Thymus (tissue), 11 donors: ENCODE results near the gene KCNG2. TPM values are rescaled to one million over a fixed set of nuclear protein-coding genes. Genes with fewer than 3 reads are reported as not detected.
"Not testable (repeated sequence)": the region's sequence is repeated elsewhere in the genome, so short reads cannot be mapped to it uniquely, and the experiment has no call there.

Experiments used
- DNase-seq, 9 donors: peaks; one replicate each; pipeline ENCODE4 v3.0.0-alpha.2; 2013; ENCODE audit warnings: low spot score in 9 of 9, low read depth in 6 of 9, missing footprints in 1 of 9
- H3K27ac ChIP-seq, 2 donors: one replicate each; pipeline ENCODE4 v1.5.1; 2013; ENCODE audit warnings: control low read depth in 1 of 2, low read depth in 1 of 2, low read length in 1 of 2, mild to moderate bottlenecking in 1 of 2, moderate library complexity in 1 of 2
- H3K27me3 ChIP-seq, 2 donors: one replicate each; pipeline ENCODE4 v1.5.1; 2013; ENCODE audit warnings: low read length in 1 of 2; ENCODE audit not compliant: control insufficient read depth in 2 of 2, insufficient read depth in 1 of 2
- H3K36me3 ChIP-seq, 2 donors: one replicate each; pipeline ENCODE4 v1.5.1; 2013; ENCODE audit warnings: low read length in 1 of 2, mild to moderate bottlenecking in 1 of 2, moderate library complexity in 1 of 2; ENCODE audit not compliant: control insufficient read depth in 2 of 2, insufficient read depth in 2 of 2
- H3K4me1 ChIP-seq, 2 donors: one replicate each; pipeline ENCODE4 v1.5.1; 2013; ENCODE audit warnings: low read length in 2 of 2; ENCODE audit not compliant: control insufficient read depth in 2 of 2, insufficient read depth in 2 of 2
- H3K4me3 ChIP-seq, 2 donors: one replicate each; pipeline ENCODE4 v1.5.1; 2013; ENCODE audit warnings: low read length in 2 of 2, control low read depth in 1 of 2, mild to moderate bottlenecking in 1 of 2
- H3K9me3 ChIP-seq, 2 donors: one replicate each; pipeline ENCODE4 v1.5.1; 2013; ENCODE audit warnings: low read length in 1 of 2, mild to moderate bottlenecking in 1 of 2; ENCODE audit not compliant: control insufficient read depth in 2 of 2, insufficient read depth in 1 of 2
- WGBS: extraction: QIAGEN DNeasy Blood & Tissue Kit; methylation state at CpG from one replicate; pipeline ENCODE4 v1.1.7; 2013; 5-methylcytosine and 5-hydroxymethylcytosine counted together
- polyA plus RNA-seq: library from polyadenylated mRNA; stranded (reverse); fragments of 200-250 nt; gene quantifications from one replicate; pipeline ENCODE4 v1.2.3, GENCODE V29; 2013
- total RNA-seq: library from RNA; stranded (reverse); fragments of 120-200 nt; gene quantifications from one replicate; pipeline ENCODE4 v1.2.4, GENCODE V29; 2013
- donor health status: healthy.

The KCNG2 gene
- total and polyA plus RNA-seq, 2 donors, result 0.14 to 0.19 TPM

DNA sequence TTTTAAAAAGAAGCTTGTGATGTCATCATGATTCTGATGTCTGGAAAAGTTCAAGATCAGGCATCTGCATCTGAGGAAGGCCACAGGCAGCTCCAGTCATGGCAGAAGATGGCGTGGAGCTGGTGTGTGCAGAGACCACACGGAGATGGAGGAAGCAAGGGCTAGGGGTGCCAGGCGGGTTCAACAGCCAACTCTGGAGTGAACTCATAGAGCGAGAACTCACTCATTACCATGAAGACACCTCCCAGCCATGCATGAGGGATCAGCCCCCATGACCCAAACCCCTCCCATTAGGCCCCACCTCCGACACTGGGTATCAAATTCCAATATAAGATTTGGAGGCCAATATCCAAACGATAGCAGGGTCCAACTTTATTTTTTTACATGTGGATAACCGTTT, 61.6 kb downstream of the KCNG2 start:
- Histone ChIP-seq H3K27me3 (peaks cover 0 to 3% of the 10 kb centered on the region in 2 donors), H3K4me1 (no peaks in the 10 kb centered on the region), H3K36me3 (no peaks in the 10 kb centered on the region), H3K4me3 (no peak overlapping the region), H3K9me3 (peaks cover 0 to 13% of the 10 kb centered on the region in 2 donors), H3K27ac (no peak overlapping the region)
- 90% methylated on average over 7 of the region's 7 CpGs for WGBS
- no peak for DNase-seq

GRCh38 chr18:79861687-79862086, 63.9 kb downstream of the KCNG2 start:
- Histone ChIP-seq H3K4me3 (no peak overlapping the region), H3K27me3 (peaks cover 0 to 3% of the 10 kb centered on the region in 2 donors), H3K4me1 (no peaks in the 10 kb centered on the region), H3K27ac (no peak overlapping the region), H3K36me3 (no peaks in the 10 kb centered on the region), H3K9me3 (peaks cover 0 to 13% of the 10 kb centered on the region in 2 donors)
- no peak for DNase-seq
- WGBS, result 90% methylated on average over 2 of the region's 2 CpGs

DNA sequence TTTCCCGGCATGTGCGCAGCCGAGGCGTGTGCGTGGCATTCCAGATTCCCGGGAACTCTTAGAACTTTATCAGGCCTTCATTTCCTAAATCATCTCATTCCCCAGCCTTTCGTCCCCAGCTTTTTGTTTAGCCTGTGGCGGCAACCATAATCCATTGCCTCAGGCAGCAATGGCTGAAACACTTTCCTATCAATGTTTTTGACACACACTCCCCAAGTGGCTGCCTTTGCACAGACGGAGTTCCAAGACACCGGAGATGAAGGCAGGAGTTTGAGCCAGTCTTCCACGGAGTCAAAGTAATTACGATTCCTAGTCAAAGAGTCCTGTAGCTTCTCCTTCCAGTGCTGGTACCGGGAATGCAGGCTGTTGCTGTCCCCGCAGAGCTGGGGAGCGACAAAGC, 64.8 kb downstream of the KCNG2 start:
- no peaks in the 10 kb centered on the region for H3K4me1 ChIP-seq
- WGBS, result 97% methylated on average over 15 of the region's 15 CpGs

DNA sequence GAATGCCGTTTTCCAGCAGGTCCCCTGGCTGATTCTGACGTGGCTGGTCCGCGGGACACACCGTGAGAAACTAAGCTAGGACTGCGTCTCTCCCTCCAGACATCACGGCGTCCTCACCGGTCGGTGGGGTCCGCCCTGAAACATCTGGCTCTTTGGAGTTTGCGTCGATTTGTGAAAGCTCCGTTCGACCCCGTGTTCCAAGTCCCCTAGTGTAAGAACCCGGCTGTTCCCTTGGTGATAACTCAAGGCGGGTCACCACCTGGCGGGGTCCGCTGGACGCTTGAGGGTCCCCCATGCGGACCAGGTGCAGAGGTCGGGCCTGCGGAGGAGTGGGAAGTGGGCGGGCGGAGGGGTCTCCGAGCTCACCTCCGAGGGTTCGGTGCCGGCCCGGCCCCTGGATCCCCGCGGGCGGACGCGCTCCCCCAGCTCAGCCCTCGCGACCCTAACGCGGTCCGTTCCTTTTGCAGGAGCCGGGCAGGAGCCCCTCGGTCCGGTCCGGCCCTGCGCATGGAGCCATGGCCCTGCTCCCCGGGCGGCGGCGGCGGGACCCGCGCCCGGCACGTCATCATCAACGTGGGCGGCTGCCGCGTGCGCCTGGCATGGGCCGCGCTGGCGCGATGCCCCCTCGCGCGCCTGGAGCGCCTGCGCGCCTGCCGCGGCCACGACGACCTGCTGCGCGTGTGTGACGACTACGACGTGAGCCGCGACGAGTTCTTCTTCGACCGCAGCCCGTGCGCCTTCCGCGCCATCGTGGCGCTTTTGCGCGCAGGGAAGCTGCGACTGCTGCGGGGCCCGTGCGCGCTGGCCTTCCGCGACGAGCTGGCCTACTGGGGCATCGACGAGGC, 65.6 kb downstream of the KCNG2 start:
- peaks cover 0 to 3% of the 10 kb centered on the region in 2 donors for H3K27me3 ChIP-seq
- no peak overlapping the region for H3K27ac ChIP-seq
- DNase-seq, result no peak
- H3K9me3 ChIP-seq, result peaks cover 0 to 13% of the 10 kb centered on the region in 2 donors
- no peaks in the 10 kb centered on the region for H3K36me3 ChIP-seq
- H3K4me1 ChIP-seq, result no peaks in the 10 kb centered on the region
- H3K4me3 ChIP-seq, result no peak overlapping the region
- WGBS, result 82% methylated on average over 102 of the region's 102 CpGs

More for the DNA sequence above, 64.8 kb downstream of the KCNG2 start:
- Histone ChIP-seq H3K4me3 (no peak overlapping the region), H3K27ac (no peak overlapping the region), H3K27me3 (peaks cover 0 to 3% of the 10 kb centered on the region in 2 donors), H3K9me3 (peaks cover 0 to 13% of the 10 kb centered on the region in 2 donors), H3K36me3 (no peaks in the 10 kb centered on the region)
- DNase-seq, result no peak

GRCh38 chr18:79864006-79864725, 66.4 kb downstream of the KCNG2 start:
- no peak for DNase-seq

GRCh38 chr18:79864955-79865354, 67.2 kb downstream of the KCNG2 start:
- H3K27me3 ChIP-seq, DNase-seq, H3K27ac ChIP-seq, H3K4me3 ChIP-seq, H3K36me3 ChIP-seq, H3K4me1 ChIP-seq: not testable (repeated sequence)
- peaks cover 0 to 13% of the 10 kb centered on the region in 2 donors for H3K9me3 ChIP-seq
- 93% methylated on average over 4 of the region's 4 CpGs for WGBS

More at GRCh38 chr18:79864006-79864725, 66.4 kb downstream of the KCNG2 start:
- H3K36me3 ChIP-seq, result no peaks in the 10 kb centered on the region
- H3K27ac ChIP-seq, result no peak overlapping the region
- peaks cover 0 to 3% of the 10 kb centered on the region in 2 donors for H3K27me3 ChIP-seq
- no peak overlapping the region for H3K4me3 ChIP-seq
- no peaks in the 10 kb centered on the region for H3K4me1 ChIP-seq
- peaks cover 0 to 13% of the 10 kb centered on the region in 2 donors for H3K9me3 ChIP-seq
- WGBS, result 87% methylated on average over 74 of the region's 74 CpGs

DNA sequence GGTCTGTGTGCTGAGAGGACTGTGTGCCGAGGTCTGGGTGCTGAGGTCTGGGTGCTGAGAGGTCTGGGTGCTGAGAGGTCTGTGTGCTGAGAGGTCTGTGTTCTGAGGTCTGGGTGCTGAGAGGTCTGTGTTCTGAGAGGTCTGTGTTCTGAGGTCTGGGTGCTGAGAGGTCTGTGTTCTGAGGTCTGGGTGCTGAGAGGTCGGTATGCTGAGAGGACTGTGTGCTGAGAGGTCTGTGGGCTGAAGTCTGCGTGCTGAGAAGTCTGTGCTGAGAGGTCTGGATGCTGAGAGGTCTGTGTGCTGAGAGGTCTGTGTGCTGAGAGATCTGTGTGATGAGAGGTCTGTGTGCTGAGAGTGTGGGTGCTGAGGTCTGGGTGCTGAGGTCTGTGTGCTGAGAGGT, 68.2 kb downstream of the KCNG2 start:
- H3K27me3 ChIP-seq, H3K36me3 ChIP-seq, H3K27ac ChIP-seq, DNase-seq, H3K4me1 ChIP-seq, H3K4me3 ChIP-seq: not testable (repeated sequence)
- H3K9me3 ChIP-seq, result peaks cover 0 to 13% of the 10 kb centered on the region in 2 donors
- WGBS, result 79% methylated on average over 3 of the region's 3 CpGs

DNA sequence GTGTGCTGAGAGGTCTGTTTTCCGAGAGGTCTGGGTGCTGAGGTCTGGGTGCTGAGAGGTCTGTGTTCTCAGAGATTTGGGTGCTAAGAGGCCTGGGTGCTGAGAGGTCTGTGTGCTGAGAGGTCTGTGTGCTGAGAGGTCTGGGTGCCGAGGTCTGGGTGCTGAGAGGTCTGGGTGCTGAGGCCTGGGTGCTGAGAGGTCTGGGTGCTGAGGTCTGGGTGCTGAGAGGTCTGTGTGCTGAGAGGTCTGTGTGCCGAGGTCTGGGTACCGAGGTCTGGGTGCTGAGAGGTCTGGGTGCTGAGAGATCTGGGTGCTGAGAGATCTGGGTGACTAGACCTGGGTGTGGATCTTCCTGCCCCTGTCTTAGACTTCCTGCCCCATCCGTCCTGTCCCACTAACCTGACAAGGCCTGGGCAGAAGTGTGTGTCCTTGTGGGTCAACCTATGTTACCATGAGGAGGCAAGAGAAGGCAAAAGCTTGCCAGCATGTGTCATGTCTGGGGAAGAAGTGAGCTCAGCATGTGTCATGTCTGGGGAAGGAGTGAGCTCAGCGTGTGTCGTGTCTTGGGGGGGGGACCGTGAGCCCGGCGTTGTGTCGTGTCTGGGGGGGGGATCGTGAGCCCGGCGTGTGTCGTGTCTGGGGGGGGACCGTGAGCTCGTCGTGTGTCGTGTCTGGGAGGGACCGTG, 69.3 kb downstream of the KCNG2 start:
- Histone ChIP-seq H3K9me3 (peaks cover 0 to 13% of the 10 kb centered on the region in 2 donors), H3K27me3 (peaks cover 0 to 3% of the 10 kb centered on the region in 2 donors), H3K27ac (no peak overlapping the region), H3K36me3 (no peaks in the 10 kb centered on the region), H3K4me1 (no peaks in the 10 kb centered on the region), H3K4me3 (no peak overlapping the region)
- WGBS, result 93% methylated on average over 20 of the region's 20 CpGs
- DNase-seq, result no peak
